Measurements from ENCODE around the gene BICC1. TPM values are rescaled to one million over a fixed set of nuclear protein-coding genes. Genes with fewer than 3 reads are reported as not detected.

Gene BICC1
- total RNA-seq, 1 experiment from 2014 or later, result 0.67 TPM

DNA sequence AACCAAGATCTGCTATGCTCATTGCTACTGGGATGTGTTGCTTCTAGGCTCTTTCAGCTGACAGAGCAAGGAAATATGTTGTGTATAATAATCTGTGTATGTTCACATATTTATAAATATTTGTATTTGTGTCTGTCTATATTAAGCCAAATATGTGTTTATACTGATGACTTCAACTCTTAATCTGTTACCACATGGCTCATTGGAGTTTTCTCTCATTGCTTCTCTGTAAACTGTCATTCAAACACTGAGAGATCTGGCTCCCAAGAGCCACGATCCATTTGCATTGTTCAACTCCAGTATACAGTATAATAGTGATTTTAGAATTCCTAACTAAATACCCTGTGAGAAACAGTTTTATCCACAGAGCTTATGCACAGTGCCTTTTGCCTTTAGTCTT is 35.3 kb downstream of the BICC1 start:
- H3K27ac ChIP-seq (ENCODE audit: low read length), result no peak overlapping the region
- in situ Hi-C loops (cut with HindIII; ENCODE audit: low pct_unique_long_range_greater_than_20kb, low sequenced_read_pairs), result no loop called here
- no peaks in the 10 kb centered on the region for H3K27me3 ChIP-seq (ENCODE audit: control insufficient read depth, insufficient read depth, low read length)
- H3K36me3 ChIP-seq (ENCODE audit: control insufficient read depth, insufficient read depth, low read length), result no peaks in the 10 kb centered on the region
- intact Hi-C loops (cut with micrococcal nuclease; ENCODE audit: unreplicated experiment), result no loop called here
- no peaks in the 10 kb centered on the region for H3K9me3 ChIP-seq (ENCODE audit: control insufficient read depth, insufficient read depth, low read depth, low read length)
- H3K4me1 ChIP-seq (ENCODE audit: control insufficient read depth, insufficient read depth, low read length), result no peaks in the 10 kb centered on the region
- ATAC-seq (no peak), DNase-seq (ENCODE audit: low read depth, low spot score) (no peak)
- CTCF ChIA-PET, result no interaction called here
- no peak overlapping the region for H3K4me3 ChIP-seq (ENCODE audit: low read depth in 2 of 2, low read length in 2 of 2)
- no peak for TF ChIP-seq POLR2AphosphoS5 (IDR thresholded peaks at IDR 0.05; ENCODE audit: low read depth, low read length)
- no peak for TF ChIP-seq CTCF (IDR thresholded peaks at IDR 0.05)
- TF ChIP-seq REST (IDR thresholded peaks at IDR 0.05; ENCODE audit: insufficient read depth in 1 of 2, low read depth in 2 of 2, low read length in 1 of 2), result no peak
- no peak for TF ChIP-seq SIN3A (IDR thresholded peaks at IDR 0.05; ENCODE audit: borderline replicate concordance, insufficient read depth, low read depth, low read length)
- no peak for TF ChIP-seq TCF7L2 (IDR thresholded peaks at IDR 0.05; ENCODE audit: low read depth, low read length)
- POLR2A ChIA-PET, result no interaction called here
- no TSS peak for BruUV-seq (replicated peaks)

- no peaks in the 10 kb centered on the region for H3K36me3 ChIP-seq (ENCODE audit: control insufficient read depth, insufficient read depth, low read length)
- no peaks in the 10 kb centered on the region for H3K9me3 ChIP-seq (ENCODE audit: control insufficient read depth, insufficient read depth, low read depth, low read length)
- H3K4me1 ChIP-seq (ENCODE audit: control insufficient read depth, insufficient read depth, low read length), result no peaks in the 10 kb centered on the region
- POLR2A ChIA-PET, result no interaction called here
- DNase-seq (ENCODE audit: low read depth, low spot score), result no peak
- in situ Hi-C loops (cut with HindIII; ENCODE audit: low pct_unique_long_range_greater_than_20kb, low sequenced_read_pairs), result no loop called here
- no TSS peak for BruUV-seq (replicated peaks)
- CTCF ChIA-PET, result no interaction called here
- TF ChIP-seq SIN3A (IDR thresholded peaks at IDR 0.05; ENCODE audit: borderline replicate concordance, insufficient read depth, low read depth, low read length) (no peak), CTCF (IDR thresholded peaks at IDR 0.05) (no peak), REST (IDR thresholded peaks at IDR 0.05; ENCODE audit: insufficient read depth in 1 of 2, low read depth in 2 of 2, low read length in 1 of 2) (no peak), TCF7L2 (IDR thresholded peaks at IDR 0.05; ENCODE audit: low read depth, low read length) (no peak), POLR2AphosphoS5 (IDR thresholded peaks at IDR 0.05; ENCODE audit: low read depth, low read length) (no peak)
- intact Hi-C loops (cut with micrococcal nuclease; ENCODE audit: unreplicated experiment), result no loop called here
- H3K27ac ChIP-seq (ENCODE audit: low read length), result no peak overlapping the region
- H3K27me3 ChIP-seq (ENCODE audit: control insufficient read depth, insufficient read depth, low read length), result no peaks in the 10 kb centered on the region
- H3K4me3 ChIP-seq (ENCODE audit: low read depth in 2 of 2, low read length in 2 of 2), result no peak overlapping the region
- ATAC-seq, result no peak
These were observed 41.6 kb downstream of the BICC1 start for GRCh38 chr10:58554316-58554715.
